ENCODE data around the gene TTLL6.
A peak's percentile ranks its signal among the peaks of the same experiment; 100 is the strongest.

TTLL6 gene

GRCh38 chr17:48791128-48792032 lies 25.6 kb downstream of the TTLL6 start (continued):
- TF ChIP-seq SP7 (tag by site-specific recombination; IDR thresholded peaks at IDR 0.05) = no peak
- no peak for TF ChIP-seq ZNF274 (IDR thresholded peaks at IDR 0.05; ENCODE audit: low read length)
- no peak for TF ChIP-seq ZNF274 (tag by site-specific recombination; IDR thresholded peaks at IDR 0.05; ENCODE audit: borderline replicate concordance)
- TF ChIP-seq TSHZ1 (tag by site-specific recombination; IDR thresholded peaks at IDR 0.05; ENCODE audit: borderline replicate concordance) = no peak
- TF ChIP-seq ZNF518A (tag by site-specific recombination; conservative IDR thresholded peaks at IDR 0.05; ENCODE audit: low read depth) = 0 out of 2 replicates have a peak, but pooled peaks have one; percentile 22
- TF ChIP-seq ZNF513 (tag by site-specific recombination; IDR thresholded peaks at IDR 0.05) = no peak
- no peak for TF ChIP-seq MYNN (tag by site-specific recombination; IDR thresholded peaks at IDR 0.05; ENCODE audit: borderline replicate concordance)
- TF ChIP-seq KLF16 (tag by site-specific recombination; IDR thresholded peaks at IDR 0.05) = no peak
- no peak for TF ChIP-seq ZNF266 (tag by site-specific recombination; IDR thresholded peaks at IDR 0.05; ENCODE audit: low read depth)
- no peak for TF ChIP-seq ZNF2 (tag by site-specific recombination; IDR thresholded peaks at IDR 0.05)
- no peak for TF ChIP-seq ZSCAN4 (tag by site-specific recombination; IDR thresholded peaks at IDR 0.05)
- no peak for TF ChIP-seq ZNF146 (tag by site-specific recombination; IDR thresholded peaks at IDR 0.05)
- no peak for TF ChIP-seq PBX3 (CRISPR knock-in tag; IDR thresholded peaks at IDR 0.05)
- TF ChIP-seq ZNF571 (tag by site-specific recombination; IDR thresholded peaks at IDR 0.05) = no peak
- no peak for TF ChIP-seq ZNF521 (tag by site-specific recombination; IDR thresholded peaks at IDR 0.05)
- TF ChIP-seq ZNF140 (tag by site-specific recombination; IDR thresholded peaks at IDR 0.05) = no peak
- TF ChIP-seq KLF10 (tag by site-specific recombination; IDR thresholded peaks at IDR 0.05) = no peak
- no peak for TF ChIP-seq ZNF776 (tag by site-specific recombination; IDR thresholded peaks at IDR 0.05; ENCODE audit: borderline replicate concordance)
- TF ChIP-seq ZNF645 (tag by site-specific recombination; IDR thresholded peaks at IDR 0.05) = no peak
- TF ChIP-seq ZNF704 (tag by site-specific recombination; IDR thresholded peaks at IDR 0.05) = no peak
- TF ChIP-seq ZNF362 (tag by site-specific recombination; IDR thresholded peaks at IDR 0.05) = no peak
- no peak for TF ChIP-seq ZNF23 (tag by site-specific recombination; IDR thresholded peaks at IDR 0.05; ENCODE audit: borderline replicate concordance)

All from HEK293 (cell line).